ENCODE measurements around the gene PPM1H. TPM values are rescaled to one million over a fixed set of nuclear protein-coding genes. Genes with fewer than 3 reads are reported as not detected.
"Not testable (repeated sequence)": the region's sequence is repeated elsewhere in the genome, so short reads cannot be mapped to it uniquely, and the experiment has no call there.

The PPM1H gene
- total RNA-seq, 1 donor from 2014 or later = 4.5 TPM

GRCh38 chr12:62766496-62766895 lies 168.5 kb downstream of the PPM1H start:
- peak; percentile 74 for DNase-seq

- DNase-seq = no peak
Observed at GRCh38 chr12:62763861-62764645, 170.9 kb downstream of the PPM1H start.

GRCh38 chr12:62763312-62763711 lies 171.6 kb downstream of the PPM1H start:
- no peak for DNase-seq

- no peak for DNase-seq
Observed at GRCh38 chr12:62762645-62763044, 172.3 kb downstream of the PPM1H start.

- no peak for DNase-seq
Observed at GRCh38 chr12:62761658-62762057, 173.3 kb downstream of the PPM1H start.

GRCh38 chr12:62760779-62761178 lies 174.2 kb downstream of the PPM1H start:
- DNase-seq = no peak

DNA sequence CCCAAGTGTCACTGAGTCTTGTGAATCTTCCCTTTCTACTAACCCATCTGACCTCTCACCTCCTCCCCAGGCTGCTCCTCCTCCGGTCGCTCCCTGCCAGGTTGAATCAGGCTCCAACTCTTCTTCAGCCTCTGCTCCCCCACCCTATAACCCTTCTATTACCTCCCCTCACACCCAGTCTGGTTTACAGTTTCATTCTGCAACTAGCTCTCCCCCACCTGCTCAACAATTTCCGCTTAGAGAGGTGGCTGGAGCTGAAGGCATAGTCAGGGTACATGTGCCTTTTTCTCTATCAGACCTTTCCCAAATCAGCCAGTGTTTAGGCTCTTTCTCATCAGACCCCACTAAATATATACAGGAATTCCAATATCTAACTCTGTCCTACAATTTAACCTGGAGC lies 174.6 kb downstream of the PPM1H start:
- DNase-seq = not testable (repeated sequence)

GRCh38 chr12:62758216-62758615 lies 176.7 kb downstream of the PPM1H start:
- DNase-seq = peak; percentile 35

GRCh38 chr12:62757048-62757447 lies 177.9 kb downstream of the PPM1H start:
- DNase-seq = no peak

- DNase-seq = no peak
Observed at GRCh38 chr12:62754706-62755105, 180.2 kb downstream of the PPM1H start.

DNA sequence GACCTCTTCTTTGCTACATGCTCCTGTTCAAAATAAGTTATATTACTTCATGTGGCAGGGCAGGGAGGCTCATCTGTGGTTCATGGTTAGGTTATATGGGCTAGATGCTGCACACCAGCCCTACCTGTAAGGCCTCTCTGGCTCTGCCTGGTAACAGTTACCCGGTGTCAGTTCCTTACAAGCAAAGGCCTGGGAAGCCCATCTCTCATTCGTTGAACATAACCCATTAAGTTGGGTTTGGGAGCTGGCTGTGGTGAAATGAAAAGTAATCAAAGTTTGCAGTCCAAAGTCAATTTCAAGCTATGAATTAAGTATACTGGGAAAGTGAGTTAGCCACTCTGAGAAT lies 183.2 kb downstream of the PPM1H start:
- DNase-seq = no peak

DNA sequence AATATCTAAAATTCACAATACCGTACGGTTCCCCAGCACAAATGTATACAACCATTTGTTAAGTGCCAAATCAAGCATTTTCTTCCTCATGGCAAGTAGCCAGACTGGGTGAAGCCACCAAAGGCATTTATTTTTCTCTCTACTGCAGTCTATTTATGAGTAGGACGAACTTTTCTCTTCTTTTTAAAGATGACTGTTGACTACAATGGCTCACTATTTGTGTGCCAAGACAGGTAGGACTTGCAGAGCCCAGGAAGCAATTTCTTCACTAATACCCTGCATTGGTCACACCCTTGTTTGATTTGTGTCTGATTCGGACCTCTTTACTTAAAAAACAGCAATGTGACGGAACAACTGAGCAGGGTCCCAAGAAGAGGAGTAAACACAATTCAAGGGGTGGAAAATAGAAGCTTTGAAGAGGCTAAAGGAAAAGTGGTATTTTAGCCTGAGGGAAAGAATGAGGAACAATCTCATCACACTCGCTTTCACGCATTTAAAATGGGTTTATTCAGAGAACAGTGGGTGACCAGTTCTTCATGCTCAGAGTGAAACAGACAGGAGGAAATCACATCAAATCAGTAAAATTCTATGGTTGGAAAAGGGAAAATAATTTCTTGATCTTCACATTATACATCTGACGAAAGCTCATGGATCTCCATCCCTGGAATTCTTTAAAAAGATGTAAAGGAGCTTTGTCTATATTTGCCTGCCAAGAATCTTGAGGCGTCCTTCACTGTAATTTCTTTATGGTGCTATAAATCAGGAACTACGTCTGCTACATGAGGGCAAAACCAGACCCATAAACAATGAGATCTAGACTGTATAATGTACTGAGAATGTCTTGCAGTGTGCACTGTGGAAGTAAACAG lies 183.8 kb downstream of the PPM1H start:
- no peak for DNase-seq

DNA sequence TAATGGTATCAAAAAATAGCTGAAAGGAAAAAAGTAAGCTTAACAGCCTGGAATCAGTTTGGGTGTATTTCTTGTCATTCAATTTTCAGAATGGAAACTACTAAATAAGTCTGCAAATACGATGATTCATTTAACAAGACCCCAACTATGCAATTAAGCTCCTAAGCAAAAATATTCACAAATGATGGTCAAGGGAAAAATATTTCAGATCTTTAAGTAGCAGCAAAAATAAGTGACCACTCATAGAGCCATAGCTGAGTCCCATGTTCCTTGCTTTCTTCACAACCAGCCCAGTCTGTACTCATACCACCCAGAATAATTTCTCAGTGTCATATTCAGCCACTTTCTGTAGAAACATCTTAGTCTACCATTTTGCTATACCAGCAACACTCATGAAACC lies 185.4 kb downstream of the PPM1H start:
- DNase-seq = no peak

DNA sequence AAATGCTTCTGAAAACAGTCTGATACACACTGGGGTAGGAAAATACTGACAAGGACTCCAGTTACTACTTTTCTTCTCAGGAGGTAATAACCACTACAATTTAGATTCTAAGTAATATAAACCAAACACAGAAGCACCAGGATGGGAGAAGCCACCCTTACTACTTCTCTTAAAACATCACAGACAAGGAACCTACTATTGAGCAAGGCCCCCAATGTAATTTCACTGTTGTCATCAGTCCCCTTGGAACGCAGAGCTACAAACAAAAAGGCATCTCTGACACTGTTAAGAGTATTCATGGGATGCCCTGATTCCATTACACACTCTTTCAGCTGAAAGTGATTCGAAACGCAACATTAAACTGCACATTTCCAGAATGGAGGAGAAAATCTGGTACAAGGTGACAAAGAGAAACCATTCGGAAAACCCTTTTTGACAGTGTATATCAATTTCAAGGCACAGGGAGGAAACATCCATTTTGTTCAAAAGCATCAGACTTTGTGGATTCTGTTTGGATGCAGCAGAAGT lies 185.9 kb downstream of the PPM1H start:
- no peak for DNase-seq

DNA sequence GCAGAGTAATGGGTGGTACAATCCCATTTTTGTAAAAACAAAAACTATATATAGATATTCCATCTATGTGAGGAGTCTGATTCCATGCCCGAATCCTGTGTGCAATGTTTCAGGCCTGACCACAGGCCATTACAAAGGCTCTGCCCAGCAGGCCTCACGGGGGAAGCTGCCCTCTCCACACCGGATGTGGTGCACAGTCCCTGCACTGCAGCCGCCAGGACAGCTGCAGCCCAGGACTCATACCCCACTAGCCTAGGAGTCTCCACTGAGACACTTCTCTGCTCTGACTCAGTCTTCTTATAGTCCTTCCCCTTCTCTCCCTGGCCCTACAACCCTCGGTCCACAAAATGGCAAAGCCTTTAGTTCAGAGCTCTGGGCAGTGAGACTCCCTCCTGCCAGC lies 190.4 kb downstream of the PPM1H start:
- DNase-seq = no peak

DNA sequence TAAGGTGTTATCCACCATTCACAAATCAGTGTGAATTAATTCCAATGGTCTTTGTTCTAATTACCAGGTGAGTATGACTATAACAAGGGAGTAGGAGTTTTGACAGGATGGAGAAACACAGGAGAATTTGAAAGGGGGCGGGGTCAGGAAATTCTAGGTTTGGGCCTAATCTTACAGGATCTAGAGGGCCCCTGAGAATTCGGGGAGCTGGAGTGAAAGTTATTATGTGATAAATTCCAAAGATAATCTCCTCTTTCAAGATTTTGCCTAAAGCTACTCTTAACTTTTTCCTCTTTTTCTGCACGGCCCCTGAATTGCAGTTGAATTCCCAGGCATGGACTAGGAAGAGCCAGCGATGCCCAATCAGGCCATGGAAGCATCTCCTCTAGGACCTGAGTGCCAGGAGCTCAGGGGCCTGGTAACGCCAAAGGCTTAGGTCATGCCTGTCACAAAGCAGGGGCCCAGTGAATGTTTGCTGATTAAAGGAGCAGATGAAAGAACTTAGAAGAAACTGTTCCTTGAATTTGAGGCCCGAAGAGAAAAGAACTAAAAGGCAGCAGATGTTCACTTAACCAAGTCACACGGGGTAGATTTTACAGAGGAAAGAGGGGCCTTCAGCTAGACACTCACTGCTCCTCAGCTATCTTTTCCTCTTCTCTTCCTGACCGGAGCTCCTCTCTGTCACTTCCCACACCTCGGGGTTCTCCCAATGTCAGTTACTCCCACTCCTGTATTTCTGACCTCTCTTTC lies 195.5 kb downstream of the PPM1H start:
- peak; percentile 32 for DNase-seq

DNA sequence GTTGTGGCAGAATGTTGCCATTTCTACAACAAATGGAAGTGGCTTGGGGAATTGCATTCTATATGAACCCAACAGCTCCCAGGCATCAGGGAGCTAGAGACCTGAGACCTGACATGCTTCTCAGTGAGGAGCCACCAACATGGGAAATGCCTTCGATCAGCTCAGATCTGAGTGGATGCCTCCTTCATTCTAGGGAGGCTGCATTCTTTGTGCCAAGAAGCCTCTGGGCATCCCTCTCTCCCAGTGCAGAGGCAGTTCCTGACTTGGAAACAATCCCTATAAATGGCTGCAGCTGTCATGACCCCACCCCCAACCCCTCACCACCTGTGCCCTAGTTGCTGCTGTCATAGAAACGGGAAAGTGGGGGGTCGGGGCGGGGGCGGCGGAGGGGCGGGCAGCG lies 196.3 kb downstream of the PPM1H start:
- DNase-seq = peak; percentile 80

GRCh38 chr12:62738105-62738504 lies 196.8 kb downstream of the PPM1H start:
- no peak for DNase-seq

GRCh38 chr12:62737615-62738014 lies 197.3 kb downstream of the PPM1H start:
- no peak for DNase-seq

DNA sequence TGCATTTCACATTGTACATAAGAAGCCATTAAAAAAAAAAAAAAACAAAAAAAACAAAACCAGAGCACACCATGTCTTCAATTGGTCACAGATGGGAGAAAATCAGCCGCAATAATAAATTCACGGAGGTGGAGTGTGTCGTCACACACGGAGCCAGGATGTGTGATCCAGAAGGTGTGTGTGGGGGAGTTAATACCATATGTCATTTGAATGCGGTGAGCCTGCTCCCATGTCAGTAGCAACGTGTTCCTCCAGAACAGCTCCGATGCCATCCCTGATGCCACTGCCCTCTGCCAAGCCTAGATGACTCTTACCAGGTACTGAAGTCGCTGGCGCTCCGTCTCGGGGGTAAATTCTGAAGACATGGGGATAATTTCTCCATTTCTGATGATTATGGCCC lies 197.8 kb downstream of the PPM1H start:
- DNase-seq = no peak

- DNase-seq = no peak
Observed at GRCh38 chr12:62736596-62736995, 198.4 kb downstream of the PPM1H start.

DNA sequence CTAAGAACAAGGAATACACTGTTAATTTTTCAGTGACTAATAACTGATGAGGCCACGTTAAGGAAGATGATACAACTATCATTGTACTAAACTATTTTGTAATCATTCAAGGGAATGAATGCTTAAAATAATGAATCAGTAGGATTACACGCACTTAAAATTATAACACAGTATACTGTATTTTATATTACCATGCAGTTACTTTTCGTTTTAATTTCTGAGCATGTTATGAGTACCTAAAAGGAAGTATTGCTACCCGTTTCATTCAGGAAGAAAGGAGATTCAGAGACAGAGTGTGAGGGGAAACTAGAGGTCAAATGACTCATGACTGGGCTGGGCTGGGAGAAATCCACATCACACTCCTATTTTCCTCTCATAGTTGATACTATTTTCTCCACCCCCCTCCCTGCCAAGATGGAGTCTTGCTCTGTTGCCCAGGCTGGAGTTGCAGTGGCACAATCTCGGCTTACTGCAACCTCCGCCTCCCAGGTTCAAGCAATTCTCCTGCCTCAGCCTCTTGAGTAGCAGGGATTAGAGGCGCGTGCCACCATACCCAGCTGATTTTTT lies 202.0 kb downstream of the PPM1H start:
- no peak for DNase-seq

Measured in tongue (tissue), 2 donors.